GM10248 (cell line): ENCODE results near the gene IGLL1.

Experiments
- CTCF ChIA-PET: fragments of 300-600 bp; sonication (Branson Sonifier 250); formaldehyde crosslinking; extraction: SDS; loops from one replicate; lab custom pipeline; 2021; ENCODE audit warnings: antibody characterized with exemption; lab: Yijun Ruan, JAX
- POLR2A ChIA-PET: fragments of 350-650 bp; sonication (Branson Sonifier 250); formaldehyde crosslinking; extraction: SDS; loops from one replicate; lab custom pipeline; 2020; ENCODE audit warnings: antibody characterized with exemption; lab: Yijun Ruan, JAX
- DNase-seq: peaks from one replicate; pipeline ENCODE4 v3.0.0; 2012; ENCODE audit errors: extremely low spot score
- TF ChIP-seq, protein P1 (sequence below): IDR thresholded peaks from 2 replicates; pipeline ENCODE4 v1.5.1; 2012; ENCODE audit warnings: mild to moderate bottlenecking, low read depth; ENCODE audit errors: extremely low read depth, missing control alignments, control extremely low read depth

IGLL1 gene

DNA sequence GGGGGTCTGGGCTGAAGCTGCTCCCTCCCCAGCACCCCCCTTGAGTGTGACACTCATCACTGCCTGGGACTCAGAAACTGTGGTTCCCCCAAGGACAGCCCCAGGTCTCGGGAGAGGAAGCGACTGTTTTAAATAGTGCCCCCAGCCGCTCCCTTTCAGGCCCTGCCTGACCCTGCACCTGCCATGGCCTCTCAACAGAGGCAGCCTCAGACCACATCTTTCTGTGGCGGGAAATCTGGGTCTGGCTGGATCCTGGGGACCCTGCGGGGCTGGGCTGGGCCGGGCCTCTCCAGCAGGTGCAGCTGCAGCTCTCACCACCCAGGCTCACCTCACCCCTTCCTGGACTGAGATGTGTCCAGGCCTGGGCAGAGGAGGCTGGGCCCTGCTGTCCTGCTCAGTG is 3.7 kb upstream of the IGLL1 start:
- CTCF ChIA-PET, result interaction anchor here (1.1 kb wide), 1 partner anchor 8 kb away, joined by 3 read pairs; no protein-coding TSS in a partner anchor
- POLR2A ChIA-PET, result no interaction called here

DNA sequence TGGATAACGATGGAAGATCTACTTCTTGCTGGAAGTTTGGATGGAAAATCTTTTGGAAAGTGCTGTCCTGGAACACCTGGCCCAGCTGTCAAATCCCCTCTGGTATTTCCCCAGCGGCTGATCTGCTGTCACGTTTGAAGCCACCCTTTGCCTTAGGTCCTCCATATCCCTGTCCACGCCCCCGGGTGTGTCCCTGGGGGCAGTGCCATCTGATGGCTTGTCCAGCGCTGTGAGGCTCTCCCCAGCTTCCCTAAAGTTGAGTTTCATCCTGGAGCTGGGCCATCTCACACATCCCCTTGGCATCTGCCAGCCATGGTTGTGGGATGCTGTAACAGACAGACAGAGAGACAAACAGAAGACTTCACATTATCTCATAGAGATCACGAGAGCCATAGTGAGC is 3.1 kb upstream of the IGLL1 start:
- no peak for DNase-seq
- ChIA-PET POLR2A (no interaction called here), CTCF (interaction anchor here (1.1 kb wide), 1 partner anchor 9 kb away, joined by 3 read pairs; no protein-coding TSS in a partner anchor)
- TF ChIP-seq, protein P1, sequence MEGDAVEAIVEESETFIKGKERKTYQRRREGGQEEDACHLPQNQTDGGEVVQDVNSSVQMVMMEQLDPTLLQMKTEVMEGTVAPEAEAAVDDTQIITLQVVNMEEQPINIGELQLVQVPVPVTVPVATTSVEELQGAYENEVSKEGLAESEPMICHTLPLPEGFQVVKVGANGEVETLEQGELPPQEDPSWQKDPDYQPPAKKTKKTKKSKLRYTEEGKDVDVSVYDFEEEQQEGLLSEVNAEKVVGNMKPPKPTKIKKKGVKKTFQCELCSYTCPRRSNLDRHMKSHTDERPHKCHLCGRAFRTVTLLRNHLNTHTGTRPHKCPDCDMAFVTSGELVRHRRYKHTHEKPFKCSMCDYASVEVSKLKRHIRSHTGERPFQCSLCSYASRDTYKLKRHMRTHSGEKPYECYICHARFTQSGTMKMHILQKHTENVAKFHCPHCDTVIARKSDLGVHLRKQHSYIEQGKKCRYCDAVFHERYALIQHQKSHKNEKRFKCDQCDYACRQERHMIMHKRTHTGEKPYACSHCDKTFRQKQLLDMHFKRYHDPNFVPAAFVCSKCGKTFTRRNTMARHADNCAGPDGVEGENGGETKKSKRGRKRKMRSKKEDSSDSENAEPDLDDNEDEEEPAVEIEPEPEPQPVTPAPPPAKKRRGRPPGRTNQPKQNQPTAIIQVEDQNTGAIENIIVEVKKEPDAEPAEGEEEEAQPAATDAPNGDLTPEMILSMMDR, result no peak

More for the DNA sequence above, 3.7 kb upstream of the IGLL1 start:
- TF ChIP-seq, protein P1, result no peak
- DNase-seq, result no peak

DNA sequence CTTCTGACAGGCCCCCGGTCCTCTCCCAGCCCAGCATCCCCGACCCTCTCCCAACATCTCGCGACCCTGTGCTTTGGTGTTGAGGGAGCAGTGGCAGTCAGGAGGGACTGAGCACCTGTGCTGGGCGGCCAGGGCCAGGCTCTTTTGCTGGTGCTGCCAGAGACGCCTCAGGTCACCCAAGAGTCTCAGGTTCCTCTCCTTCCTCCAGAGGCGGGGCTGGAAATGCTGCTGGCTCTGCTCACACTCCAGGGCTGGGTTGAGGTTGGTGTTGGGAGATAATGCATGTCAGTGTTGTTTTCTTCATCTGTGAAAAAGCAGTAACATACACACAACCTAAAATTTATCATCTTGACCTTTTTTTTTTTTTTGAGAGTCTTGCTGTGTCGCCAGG is 1.2 kb upstream of the IGLL1 start:
- no peak for DNase-seq
- CTCF ChIA-PET, result interaction anchor here (1.0 to 3.0 kb wide), 2 partner anchors 10 kb away, joined by 3 to 12 read pairs; no protein-coding TSS in a partner anchor
- TF ChIP-seq, protein P1, result no peak
- POLR2A ChIA-PET, result no interaction called here

DNA sequence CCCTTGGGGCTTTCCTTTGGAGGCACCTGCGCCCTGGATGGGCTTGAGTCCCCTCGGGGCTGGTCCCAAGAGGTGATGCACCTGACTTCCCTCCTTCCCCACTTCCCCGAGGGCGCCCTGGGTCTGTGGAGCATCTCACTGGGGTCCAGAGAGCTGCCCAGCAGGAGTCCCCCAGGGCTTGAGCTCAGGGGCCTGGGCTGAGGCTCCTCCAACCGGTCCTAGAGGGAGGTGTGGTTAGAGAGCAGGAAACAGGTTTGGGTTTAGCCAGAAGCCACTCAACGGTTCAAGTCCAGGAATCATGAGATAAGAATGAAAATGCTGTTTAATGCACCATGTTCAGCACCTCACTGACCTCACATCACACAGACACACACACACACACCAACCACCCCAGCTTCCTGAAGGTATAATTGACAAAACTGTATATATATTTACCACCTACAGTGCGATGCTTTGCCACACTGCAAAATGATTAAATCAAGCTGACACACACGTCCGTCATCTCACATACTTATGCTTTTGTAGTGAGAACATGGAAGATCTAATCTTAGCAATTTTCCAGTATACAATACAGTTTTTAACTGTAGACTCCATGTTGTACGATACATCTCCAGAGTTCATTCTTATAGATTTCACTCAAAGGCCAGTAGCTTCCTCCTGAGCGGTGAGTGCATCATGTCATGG is 628 bp upstream of the IGLL1 start:
- TF ChIP-seq, protein P1, result no peak
- ChIA-PET POLR2A (no interaction called here), CTCF (interaction anchor here (1.0 to 3.0 kb wide), 2 partner anchors 9 to 10 kb away, joined by 3 to 12 read pairs; no protein-coding TSS in a partner anchor)
- DNase-seq, result no peak

DNA sequence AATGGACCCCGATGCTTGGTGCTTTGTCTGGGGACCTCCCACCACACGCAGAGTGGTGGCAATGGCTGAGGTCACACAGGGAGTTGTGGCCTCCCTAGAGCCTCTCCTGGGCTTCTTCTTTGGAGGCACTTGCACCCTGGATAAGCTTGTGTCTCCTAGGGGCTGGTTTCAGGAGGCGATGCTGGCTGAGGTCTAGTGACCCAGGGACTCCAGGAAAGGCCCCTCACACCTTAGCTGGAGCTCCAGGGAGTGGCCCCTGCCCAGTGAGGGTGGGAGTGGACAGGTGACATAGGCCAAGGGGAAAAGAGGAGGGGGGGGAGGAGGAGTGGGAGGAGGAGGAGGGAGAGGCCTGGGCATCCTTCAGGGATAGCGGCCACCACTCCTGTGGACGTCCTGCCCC is 810 bp downstream of the IGLL1 start:
- ChIA-PET CTCF (interaction anchor here (1.0 to 3.0 kb wide), 2 partner anchors 12 to 40 kb away, joined by 3 to 12 read pairs; no protein-coding TSS in a partner anchor), POLR2A (no interaction called here)
- no peak for DNase-seq
- TF ChIP-seq, protein P1, result no peak

DNA sequence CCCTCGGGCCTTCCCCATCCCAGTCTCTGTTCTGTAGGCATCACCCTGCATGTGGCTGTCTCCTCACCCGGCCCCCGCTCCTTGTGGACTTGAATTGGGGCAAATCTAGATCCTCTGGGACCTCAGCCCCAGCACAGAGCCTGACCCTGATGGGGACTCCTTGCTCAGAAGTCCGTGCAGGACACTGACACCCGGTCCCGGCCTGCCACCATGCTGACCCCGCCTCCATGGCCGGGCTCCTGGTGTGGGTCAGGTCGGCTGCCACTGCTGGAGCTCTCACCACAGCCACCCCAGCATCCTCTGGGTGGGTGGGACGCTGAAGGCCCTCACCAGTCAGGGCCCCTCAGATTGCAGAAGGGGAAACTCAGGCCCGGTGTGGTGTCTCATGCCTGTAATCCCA is 1.8 kb downstream of the IGLL1 start:
- no peak for DNase-seq
- ChIA-PET CTCF (interaction anchor here (1.0 to 2.3 kb wide), 3 partner anchors 13 to 39 kb away, joined by 3 to 8 read pairs (median 3); no protein-coding TSS in a partner anchor), POLR2A (no interaction called here)
- TF ChIP-seq, protein P1, result no peak
